Motor neuron (in vitro differentiated cells): ENCODE data around the gene AUTS2. TPM values are rescaled to one million over a fixed set of nuclear protein-coding genes. Genes with fewer than 3 reads are reported as not detected.

Experiments
- ATAC-seq, 8 experiments: fragments of 200-7000 bp; cut with Tn5 transposase; replicated peaks in 6 of 8; 2 replicates each; pipeline ENCODE4 v1.8.0; 2021; ENCODE audit warnings: mild to moderate bottlenecking in 8 of 8, moderate library complexity in 8 of 8
- H3K27ac ChIP-seq, 2 donors: fragments of 250-450 bp; sonication (Bioruptor Pico); 2 replicates each; pipeline ENCODE4 v1.9.0; 2021; ENCODE audit warnings: antibody characterized with exemption in 2 of 2, mild to moderate bottlenecking in 2 of 2, moderate library complexity in 1 of 2
- H3K4me1 ChIP-seq, 2 donors: fragments of 250-450 bp; sonication (Bioruptor Pico); replicated peaks in 1 of 2; 2 replicates each; pipeline ENCODE4 v1.6.1; 2021; ENCODE audit warnings: antibody characterized with exemption in 2 of 2, mild to moderate bottlenecking in 2 of 2, moderate library complexity in 1 of 2
- H3K4me3 ChIP-seq, 5 donors: fragments of 250-450 bp; sonication (Bioruptor Pico); 2 replicates each; pipeline ENCODE4 v1.9.0; 2021; ENCODE audit warnings: antibody characterized with exemption in 5 of 5, mild to moderate bottlenecking in 5 of 5, moderate library complexity in 4 of 5
- WGBS, 10 experiments: fragments of 450-650 bp; shearing (Covaris generic); methylation state at CpG; one replicate each; pipeline ENCODE4 v1.0.0; 2022; 5-methylcytosine and 5-hydroxymethylcytosine counted together
- in situ Hi-C, 9 experiments: fragments of 400-800 bp; cut with MboI; loops; one replicate each; pipeline ENCODE4 v1.15.0; 2021; ENCODE audit warnings: low sequenced_read_pairs in 9 of 9, low pct_unique_long_range_greater_than_20kb in 2 of 9; ENCODE audit not compliant: unreplicated experiment in 9 of 9
- total RNA-seq, 8 experiments: library from RNA; unstranded; fragments of 300-600 nt; gene quantifications; 2 replicates each; pipeline versions ENCODE4 v1.2.3 to v1.2.4, GENCODE V29; 2022

AUTS2 gene
- total RNA-seq, 8 experiments from 2014 or later = 0.49 to 68.6 (median 32.2) TPM

DNA sequence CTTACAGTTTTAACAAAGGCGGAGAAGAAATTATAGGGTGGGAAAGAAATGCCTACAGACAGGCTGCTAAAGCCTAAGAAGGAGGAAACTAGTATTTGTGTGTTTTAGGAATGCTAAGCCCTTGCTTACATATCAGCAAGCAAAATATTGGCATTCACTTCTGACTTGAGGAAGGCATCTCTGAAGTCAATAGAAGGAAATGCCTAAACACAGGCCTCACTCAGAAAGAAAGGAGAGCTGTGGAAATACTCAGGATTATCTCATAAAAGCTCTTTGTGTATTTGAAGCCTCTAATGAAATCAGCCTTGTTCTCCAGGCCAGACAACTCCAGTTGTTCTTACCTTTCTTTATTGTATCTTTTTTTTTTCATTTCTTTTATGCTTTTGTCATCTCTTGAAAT, 158.0 kb downstream of the AUTS2 start:
- Histone ChIP-seq H3K27ac (no peak overlapping the region), H3K4me3 (no peak overlapping the region), H3K4me1 (peaks cover 38 to 66% of the 10 kb centered on the region in 2 donors)
- 25 to 100% (median 80%) methylated on average over 1 of the region's 1 CpG; no CpG with 5 or more reads in 1 of the 10 experiments for WGBS, 10 experiments
- peak in 2 of 8 experiments; percentile 20 to 34 for ATAC-seq
- in situ Hi-C loops = no loop called here

DNA sequence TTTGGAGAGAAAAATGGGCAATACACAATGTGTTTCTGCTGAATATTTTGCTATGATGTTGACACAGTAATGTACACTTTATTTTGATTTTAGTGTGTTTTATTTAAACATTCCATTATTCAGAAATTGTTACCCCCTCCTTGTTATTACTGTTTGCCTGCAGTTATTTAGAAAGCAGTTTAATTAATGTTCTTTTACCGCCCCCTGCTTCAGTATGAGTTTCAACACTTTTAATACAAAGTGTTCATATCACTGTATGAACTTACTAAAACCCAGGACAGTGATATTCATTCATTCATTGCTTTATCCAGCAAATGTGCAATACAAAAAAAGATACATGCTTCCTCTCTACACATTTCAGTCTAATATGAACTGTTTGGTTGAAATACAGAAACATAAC, 159.3 kb downstream of the AUTS2 start:
- ATAC-seq = peak in 3 of 8 experiments; percentile 10 to 20 (median 13)

DNA sequence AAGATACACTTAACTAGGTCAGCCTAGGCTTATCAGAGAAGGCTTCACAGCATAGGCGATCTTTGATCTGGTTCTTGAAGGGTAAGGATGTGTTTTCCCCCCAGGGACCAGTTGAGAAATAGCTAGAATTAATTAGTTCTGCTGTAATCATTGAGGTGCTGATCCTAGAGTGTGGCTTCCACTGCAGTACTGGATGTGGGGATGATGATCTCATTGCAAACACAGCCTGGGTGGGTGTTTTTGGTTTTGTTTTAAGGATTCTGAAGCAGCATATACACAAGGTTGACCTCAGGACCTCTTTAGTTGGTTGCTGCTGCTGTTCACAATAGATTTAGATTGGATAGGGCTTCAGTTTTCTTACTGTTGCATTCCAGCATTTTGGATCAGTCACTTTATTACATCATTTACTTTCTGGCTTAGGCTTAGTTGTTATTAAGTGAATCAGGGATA, 159.7 kb downstream of the AUTS2 start:
- WGBS, 10 experiments = 0 to 25% (median 0%) methylated on average over 1 of the region's 1 CpG; no CpG with 5 or more reads in 7 of the 10 experiments
- no peak overlapping the region for H3K4me3 ChIP-seq
- in situ Hi-C loops = no loop called here
- H3K4me1 ChIP-seq = peaks cover 34 to 53% of the 10 kb centered on the region in 2 donors
- peak overlapping the region in 1 of 2 donors; percentile 31 for H3K27ac ChIP-seq
- ATAC-seq = peak in 6 of 8 experiments; percentile 25 to 97 (median 92)

More for the DNA sequence above, 159.3 kb downstream of the AUTS2 start:
- Histone ChIP-seq H3K4me1 (peaks cover 34 to 58% of the 10 kb centered on the region in 2 donors), H3K4me3 (no peak overlapping the region), H3K27ac (no peak overlapping the region)
- WGBS, 10 experiments = 40 to 100% (median 67%) methylated on average over 1 of the region's 1 CpG; no CpG with 5 or more reads in 5 of the 10 experiments
- in situ Hi-C loops = no loop called here

DNA sequence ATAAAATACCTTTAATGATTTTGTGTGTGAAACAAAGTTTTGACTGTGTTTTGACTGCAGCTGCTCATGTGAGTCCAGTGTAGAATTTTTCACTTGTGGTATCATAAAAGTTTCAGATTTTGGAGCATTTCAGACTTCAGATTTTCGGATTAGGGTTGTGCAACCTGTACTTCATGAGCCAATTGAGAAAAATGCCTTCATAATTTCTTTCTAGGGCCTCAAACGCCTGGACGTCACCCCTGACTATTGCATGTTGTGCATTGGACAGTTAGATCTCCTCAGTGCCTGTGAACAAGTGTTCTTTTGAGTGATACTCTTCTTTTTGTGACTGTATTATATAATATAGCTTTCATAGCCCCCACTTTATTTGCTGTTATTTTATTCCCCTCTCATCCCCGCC, 161.1 kb downstream of the AUTS2 start:
- Histone ChIP-seq H3K27ac (no peak overlapping the region), H3K4me3 (no peak overlapping the region), H3K4me1 (peaks cover 41 to 63% of the 10 kb centered on the region in 2 donors)
- in situ Hi-C loops = no loop called here
- ATAC-seq = no peak
- 0 to 100% (median 93%) methylated on average over 1 to 3 of the region's 4 CpGs for WGBS, 10 experiments

DNA sequence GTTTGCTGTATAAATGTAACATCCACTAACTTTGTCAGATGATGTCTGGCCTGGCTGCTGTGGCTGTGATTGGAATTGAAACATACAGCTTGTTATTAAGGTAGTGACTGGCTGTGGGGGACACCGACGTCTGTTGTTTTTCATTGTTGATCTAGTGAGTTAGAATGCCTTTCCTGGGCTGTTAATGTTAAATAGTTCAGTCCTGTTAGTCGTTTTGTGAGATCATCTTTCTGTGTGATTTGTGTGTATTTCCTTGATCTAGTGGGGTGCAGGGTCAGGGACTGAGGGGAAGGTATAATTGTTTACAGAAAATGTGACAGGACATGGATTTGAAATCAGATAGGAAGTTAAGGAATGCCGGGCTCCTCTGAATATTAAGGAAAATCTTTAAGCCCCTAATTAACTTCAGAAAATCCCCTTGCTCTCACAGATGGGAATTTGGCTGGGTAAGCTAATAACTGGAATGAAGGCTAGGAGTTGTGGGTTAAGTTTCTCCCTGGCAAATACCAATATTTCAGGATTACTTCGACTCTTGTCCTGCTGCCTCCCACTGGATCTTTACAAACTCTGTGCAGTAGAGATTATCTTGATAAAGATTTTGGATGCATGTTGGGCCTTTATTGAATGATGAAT, 163.1 kb downstream of the AUTS2 start:
- 0 to 88% (median 65%) methylated on average over 1 to 4 of the region's 5 CpGs; no CpG with 5 or more reads in 1 of the 10 experiments for WGBS, 10 experiments
- no peak for ATAC-seq
- no peak overlapping the region for H3K4me3 ChIP-seq
- in situ Hi-C loops = no loop called here
- no peak overlapping the region for H3K27ac ChIP-seq
- H3K4me1 ChIP-seq = peaks cover 40 to 58% of the 10 kb centered on the region in 2 donors

DNA sequence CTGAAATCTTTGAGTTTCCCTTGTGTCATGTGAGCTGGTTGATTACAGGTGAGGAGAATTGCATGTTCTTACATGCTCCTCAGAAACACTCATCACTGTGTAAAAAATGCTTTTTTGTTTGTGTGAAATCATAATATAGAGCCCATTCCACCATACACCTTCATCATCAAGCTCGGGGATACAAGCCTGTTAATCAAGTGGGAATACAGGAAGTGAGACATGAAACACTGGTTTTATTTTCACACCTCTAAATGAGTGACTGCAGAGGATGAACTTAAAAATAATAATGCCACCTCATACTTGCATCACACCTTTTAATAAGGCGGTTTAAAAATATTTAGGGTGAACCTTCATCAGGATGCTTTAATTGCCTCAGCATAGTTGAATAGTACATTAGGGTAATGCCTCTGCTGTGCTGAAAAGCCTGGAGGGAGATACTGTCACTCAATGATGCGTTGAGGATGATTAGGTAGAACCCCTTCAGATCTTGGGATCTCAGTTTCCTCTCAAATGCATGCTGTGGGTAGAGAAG, 164.6 kb downstream of the AUTS2 start:
- WGBS, 10 experiments = 13 to 100% (median 83%) methylated on average over 1 to 3 of the region's 3 CpGs; no CpG with 5 or more reads in 1 of the 10 experiments

DNA sequence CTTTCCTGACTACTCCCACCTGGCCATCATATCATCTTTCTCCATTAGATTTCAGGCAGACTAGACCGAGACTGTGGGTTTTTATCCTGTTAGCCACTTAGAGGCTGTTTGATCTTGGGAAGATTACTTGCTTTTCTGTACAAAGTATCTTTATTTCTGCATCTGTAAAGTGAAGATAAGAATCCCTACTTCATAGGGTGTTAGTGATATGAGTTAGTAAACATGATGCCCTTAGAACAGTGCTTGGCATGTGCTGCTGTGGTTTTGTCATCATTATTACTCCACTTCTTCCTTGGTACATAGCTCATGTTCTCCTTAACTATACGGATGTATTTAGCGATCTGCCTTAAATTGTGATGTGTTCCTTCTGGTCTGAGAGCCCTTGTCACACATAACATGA, 165.2 kb downstream of the AUTS2 start:
- in situ Hi-C loops = no loop called here
- WGBS, 10 experiments = 86 to 95% (median 87%) methylated on average over 2 to 3 of the region's 3 CpGs; no CpG with 5 or more reads in 5 of the 10 experiments
- H3K4me3 ChIP-seq = no peak overlapping the region
- peaks cover 27 to 42% of the 10 kb centered on the region in 2 donors for H3K4me1 ChIP-seq
- ATAC-seq = no peak
- H3K27ac ChIP-seq = no peak overlapping the region

More for the DNA sequence above, 164.6 kb downstream of the AUTS2 start:
- Histone ChIP-seq H3K27ac (no peak overlapping the region), H3K4me1 (peaks cover 29 to 43% of the 10 kb centered on the region in 2 donors), H3K4me3 (no peak overlapping the region)
- in situ Hi-C loops = no loop called here
- no peak for ATAC-seq

DNA sequence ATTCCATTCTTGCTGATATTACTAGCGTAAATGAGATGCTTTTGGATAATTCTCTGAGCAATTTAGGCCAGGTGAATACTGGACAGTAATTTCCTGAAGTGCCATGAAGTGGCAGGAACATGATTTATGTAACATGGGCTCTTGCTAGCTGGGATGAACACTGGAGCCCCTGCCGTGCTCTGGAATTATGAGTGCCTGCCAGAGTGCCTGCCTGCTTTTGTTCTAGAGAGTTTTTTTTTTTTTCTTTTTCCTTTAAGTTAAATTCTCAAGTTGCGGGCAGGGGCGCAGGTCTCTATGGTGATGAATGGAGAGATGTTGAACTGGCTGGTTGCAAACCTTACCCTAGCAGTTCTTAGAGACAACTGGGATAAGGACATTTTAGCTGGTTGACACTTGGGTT, 165.9 kb downstream of the AUTS2 start:
- in situ Hi-C loops = no loop called here
- WGBS, 10 experiments = 17 to 86% (median 50%) methylated on average over 1 to 4 of the region's 4 CpGs; no CpG with 5 or more reads in 2 of the 10 experiments

DNA sequence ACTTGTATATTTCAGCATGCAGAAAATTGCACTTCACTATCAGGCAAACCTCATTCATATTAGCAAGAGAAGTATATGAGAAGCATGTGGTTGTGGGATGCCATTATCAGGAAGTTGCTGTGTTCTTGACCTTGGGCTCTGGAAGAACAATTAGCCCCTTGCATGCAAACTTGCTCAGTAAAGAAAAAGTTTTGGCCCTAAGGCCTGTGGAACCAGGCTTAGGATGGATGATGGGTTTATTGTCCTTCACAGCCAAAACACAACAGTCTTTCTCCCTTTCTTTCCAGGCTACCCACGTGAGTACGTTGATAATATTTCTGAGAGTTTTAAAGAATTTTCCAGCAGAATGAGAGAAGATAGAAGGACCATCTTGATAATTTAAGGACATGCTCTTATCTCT, 166.4 kb downstream of the AUTS2 start:
- peaks cover 34 to 47% of the 10 kb centered on the region in 2 donors for H3K4me1 ChIP-seq
- no peak overlapping the region for H3K27ac ChIP-seq
- in situ Hi-C loops = no loop called here
- 40 to 100% (median 71%) methylated on average over 1 to 2 of the region's 2 CpGs; no CpG with 5 or more reads in 2 of the 10 experiments for WGBS, 10 experiments
- no peak for ATAC-seq
- H3K4me3 ChIP-seq = no peak overlapping the region

More for the DNA sequence above, 165.9 kb downstream of the AUTS2 start:
- peaks cover 31 to 42% of the 10 kb centered on the region in 2 donors for H3K4me1 ChIP-seq
- ATAC-seq = peak in 5 of 8 experiments; percentile 58 to 86 (median 73)
- no peak overlapping the region for H3K4me3 ChIP-seq
- H3K27ac ChIP-seq = no peak overlapping the region

DNA sequence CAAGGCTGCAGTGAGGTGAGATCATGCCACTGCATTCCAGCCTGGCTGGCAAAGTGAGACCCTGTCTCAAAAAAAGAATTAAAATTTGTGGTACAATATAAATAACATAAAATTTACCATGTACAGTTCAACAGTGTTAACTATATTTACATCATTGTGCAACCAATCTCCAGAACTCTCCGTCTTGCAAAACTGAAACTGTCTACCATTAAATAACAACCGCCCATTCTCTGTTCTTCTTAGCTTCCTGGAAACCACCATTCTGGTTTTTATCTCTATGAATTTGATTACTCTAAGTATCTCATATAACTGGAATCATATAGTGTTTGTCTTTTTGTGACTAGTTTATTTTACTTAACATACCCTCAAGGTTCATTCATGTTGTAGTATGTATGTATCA, 167.6 kb downstream of the AUTS2 start:
- H3K27ac ChIP-seq = no peak overlapping the region
- 71 to 100% (median 92%) methylated on average over 1 to 2 of the region's 2 CpGs; no CpG with 5 or more reads in 4 of the 10 experiments for WGBS, 10 experiments

DNA sequence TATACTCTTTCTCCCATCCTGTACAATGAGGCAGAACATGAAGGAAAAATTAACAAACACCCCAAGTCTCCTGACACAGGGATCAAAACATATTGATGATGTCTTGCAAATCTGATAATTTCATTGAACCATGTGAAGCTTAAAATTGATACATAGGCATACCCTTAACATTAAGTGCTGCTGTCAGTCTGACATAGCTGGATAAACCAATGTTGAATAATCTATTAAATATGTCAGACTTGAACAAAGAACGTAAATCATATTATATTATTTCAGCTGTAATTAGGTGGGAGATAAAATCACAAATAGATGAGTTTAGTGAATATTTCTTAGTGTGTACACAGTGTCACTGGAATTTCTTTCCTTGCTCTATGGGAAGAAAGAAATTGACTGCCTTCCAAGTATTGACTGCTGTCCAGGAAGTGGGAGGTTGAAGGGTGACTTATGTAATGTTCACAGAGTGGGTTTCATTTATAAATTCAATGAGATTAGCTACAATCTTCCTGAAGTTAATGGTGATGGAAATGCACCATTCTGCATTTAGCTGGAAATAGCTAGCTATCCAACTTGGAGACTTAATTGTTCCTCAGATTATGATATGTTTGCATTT, 170.8 kb downstream of the AUTS2 start:
- in situ Hi-C loops = no loop called here
- H3K4me3 ChIP-seq = no peak overlapping the region
- peak in 5 of 8 experiments; percentile 36 to 77 (median 58) for ATAC-seq
- H3K27ac ChIP-seq = no peak overlapping the region
- 0 to 91% (median 86%) methylated on average over 1 of the region's 1 CpG; no CpG with 5 or more reads in 3 of the 10 experiments for WGBS, 10 experiments
- peaks cover 35 to 47% of the 10 kb centered on the region in 2 donors for H3K4me1 ChIP-seq

More for the DNA sequence above, 167.6 kb downstream of the AUTS2 start:
- ATAC-seq = no peak
- in situ Hi-C loops = no loop called here
- no peak overlapping the region for H3K4me3 ChIP-seq
- H3K4me1 ChIP-seq = peaks cover 43 to 54% of the 10 kb centered on the region in 2 donors

DNA sequence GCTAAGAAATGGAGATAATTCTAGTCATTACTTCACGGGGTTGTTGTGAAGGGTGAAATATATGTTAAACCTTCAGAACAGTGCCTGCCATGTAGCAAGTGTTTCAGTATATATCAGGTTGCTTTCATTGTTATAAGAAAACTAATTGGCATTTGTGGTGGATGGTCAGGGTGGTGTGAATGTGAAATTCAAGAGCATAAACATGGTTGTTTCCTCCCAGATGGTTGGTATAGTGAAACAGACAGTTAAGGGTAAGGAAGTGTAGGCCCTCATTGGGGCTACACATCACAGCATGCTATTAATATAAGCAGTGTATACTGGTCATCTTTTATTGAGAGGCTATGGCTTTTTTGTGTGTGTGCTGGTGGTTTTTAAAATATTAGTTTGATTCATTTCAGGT, 171.6 kb downstream of the AUTS2 start:
- Histone ChIP-seq H3K27ac (no peak overlapping the region), H3K4me3 (no peak overlapping the region), H3K4me1 (peaks cover 28 to 39% of the 10 kb centered on the region in 2 donors)
- 75 to 100% (median 89%) methylated on average over 1 of the region's 1 CpG; no CpG with 5 or more reads in 4 of the 10 experiments for whole genome bisulfite sequencing, 10 experiments
- peak in 1 of 8 experiments; percentile 29 for ATAC-seq
- in situ Hi-C loops = no loop called here

DNA sequence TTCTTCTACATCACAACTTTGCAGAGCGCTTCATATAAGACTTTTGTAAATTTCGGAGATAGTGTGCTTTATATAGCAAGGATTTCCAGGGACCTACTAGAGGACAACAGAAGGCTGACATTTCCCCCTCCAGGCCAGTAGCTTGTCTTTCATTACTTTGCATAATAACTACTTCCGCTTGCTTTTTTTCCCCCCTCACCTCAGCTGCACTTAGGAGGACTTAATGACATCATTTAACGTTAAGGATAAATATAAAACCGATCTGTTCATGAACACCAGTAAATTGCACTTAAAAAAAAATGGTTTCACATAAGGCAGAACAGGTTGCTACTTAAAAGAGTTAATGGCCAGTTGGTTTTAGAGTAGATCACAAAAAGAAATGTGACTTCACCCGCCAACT, 172.3 kb downstream of the AUTS2 start:
- in situ Hi-C loops = no loop called here
- WGBS, 10 experiments = 52 to 100% (median 83%) methylated on average over 1 to 6 of the region's 6 CpGs
- H3K27ac ChIP-seq = no peak overlapping the region
- H3K4me3 ChIP-seq = no peak overlapping the region
- H3K4me1 ChIP-seq = peaks cover 32 to 39% of the 10 kb centered on the region in 2 donors
- ATAC-seq = no peak
